Measurements from ENCODE around the gene CORO2B. TPM values are rescaled to one million over a fixed set of nuclear protein-coding genes. Genes with fewer than 3 reads are reported as not detected.

The CORO2B gene
- total and polyA plus RNA-seq, 4 donors: 1.8 to 9.2 (median 5.0) TPM

- Histone ChIP-seq H3K4me1 (ENCODE audit: control insufficient read depth in 1 of 2, insufficient read depth in 2 of 2, low read length in 2 of 2) (no peaks in the 10 kb centered on the region), H3K27me3 (ENCODE audit: control insufficient read depth in 1 of 2, insufficient read depth in 2 of 2, low read length in 1 of 2) (no peaks in the 10 kb centered on the region), H3K27ac (ENCODE audit: low read depth in 1 of 2, low read length in 2 of 2) (no peak overlapping the region), H3K9me3 (ENCODE audit: control insufficient read depth, low read length) (no peaks in the 10 kb centered on the region), H3K4me3 (ENCODE audit: low read length in 2 of 2) (no peak overlapping the region), H3K36me3 (ENCODE audit: control insufficient read depth in 1 of 2, insufficient read depth in 2 of 2, low read length in 1 of 2) (no peaks in the 10 kb centered on the region)
- intact Hi-C loops (cut with DNase I): no loop called here
- WGBS, 2 donors: 94 to 95% methylated on average over 6 of the region's 6 CpGs
- ATAC-seq (ENCODE audit: low FRiP score) (no peak), DNase-seq (peak; percentile 9 to 18)
Observed at GRCh38 chr15:68574629-68575028, 4.2 kb upstream of the CORO2B start.

- Histone ChIP-seq H3K9me3 (ENCODE audit: control insufficient read depth, low read length) (no peaks in the 10 kb centered on the region), H3K27me3 (ENCODE audit: control insufficient read depth in 1 of 2, insufficient read depth in 2 of 2, low read length in 1 of 2) (no peaks in the 10 kb centered on the region), H3K4me3 (ENCODE audit: low read length in 2 of 2) (no peak overlapping the region), H3K36me3 (ENCODE audit: control insufficient read depth in 1 of 2, insufficient read depth in 2 of 2, low read length in 1 of 2) (no peaks in the 10 kb centered on the region), H3K4me1 (ENCODE audit: control insufficient read depth in 1 of 2, insufficient read depth in 2 of 2, low read length in 2 of 2) (no peaks in the 10 kb centered on the region), H3K27ac (ENCODE audit: low read depth in 1 of 2, low read length in 2 of 2) (no peak overlapping the region)
- intact Hi-C loops (cut with DNase I): no loop called here
- ATAC-seq (ENCODE audit: low FRiP score): no peak
- WGBS, 2 donors: 85 to 86% methylated on average over 5 of the region's 5 CpGs
- peak; percentile 17 to 66 for DNase-seq
Observed at GRCh38 chr15:68576235-68576892, 2.4 kb upstream of the CORO2B start.

GRCh38 chr15:68578175-68578979, 416 bp upstream of the CORO2B start:
- Histone ChIP-seq H3K36me3 (ENCODE audit: control insufficient read depth in 1 of 2, insufficient read depth in 2 of 2, low read length in 1 of 2) (no peaks in the 10 kb centered on the region), H3K27ac (ENCODE audit: low read depth in 1 of 2, low read length in 2 of 2) (no peak overlapping the region), H3K9me3 (ENCODE audit: control insufficient read depth, low read length) (no peaks in the 10 kb centered on the region), H3K4me1 (ENCODE audit: control insufficient read depth in 1 of 2, insufficient read depth in 2 of 2, low read length in 2 of 2) (no peaks in the 10 kb centered on the region), H3K27me3 (ENCODE audit: control insufficient read depth in 1 of 2, insufficient read depth in 2 of 2, low read length in 1 of 2) (no peaks in the 10 kb centered on the region), H3K4me3 (ENCODE audit: low read length in 2 of 2) (peak overlapping the region; percentile 76 to 80)
- 0 to 1% methylated on average over 35 to 79 of the region's 79 CpGs for WGBS, 2 donors
- DNase-seq (peak; percentile 85 to 94), ATAC-seq (ENCODE audit: low FRiP score) (peak; percentile 81)
- intact Hi-C loops (cut with DNase I): loop anchor here in 1 of 2 donors (1.0 kb wide), 1 partner anchor 96 kb away; no protein-coding TSS in a partner anchor

DNA sequence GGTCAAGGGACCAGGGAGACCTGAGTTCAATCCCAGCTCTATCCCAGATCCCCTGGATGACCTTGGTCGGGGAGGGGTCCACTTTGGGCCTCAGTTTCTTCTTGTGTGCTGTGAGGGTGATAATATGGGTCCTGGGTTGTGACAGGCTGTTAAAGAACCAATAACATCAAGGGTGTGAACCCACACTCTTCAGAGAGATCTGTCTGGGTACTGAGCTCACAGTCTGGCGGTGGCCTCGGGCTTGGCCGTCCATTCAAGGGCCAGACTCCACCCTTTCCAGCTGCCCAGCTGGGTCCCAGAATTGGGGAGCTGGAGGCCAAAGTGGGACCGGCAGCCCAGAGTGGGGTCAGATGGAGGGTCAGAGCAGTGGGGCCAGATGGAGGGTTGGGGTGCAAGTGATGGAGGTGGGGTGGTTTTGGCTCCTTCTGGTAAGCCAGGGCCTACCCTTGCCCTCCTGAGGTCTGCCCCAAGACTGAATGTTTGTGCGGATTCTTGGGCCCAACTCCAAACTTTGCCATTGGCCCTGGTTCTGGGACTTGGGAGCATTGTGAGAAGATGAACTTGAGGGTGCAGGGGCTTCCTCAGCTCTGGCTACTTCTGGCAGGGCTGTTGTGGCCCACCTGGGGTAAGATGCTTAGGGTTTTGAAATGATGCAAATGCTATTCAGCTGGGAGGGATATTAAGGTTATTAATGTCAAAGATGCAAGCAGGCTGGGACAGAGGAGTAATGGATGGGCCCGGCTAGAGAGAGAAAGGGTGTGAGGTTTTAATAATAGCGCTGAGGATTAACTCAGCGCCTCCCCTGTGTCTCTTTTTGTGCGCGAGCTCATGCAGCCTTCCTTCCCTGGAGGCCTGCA, 1.5 kb downstream of the CORO2B start:
- ATAC-seq (ENCODE audit: low FRiP score): no peak
- peak in 1 of 2 donors; percentile 75 for DNase-seq

DNA sequence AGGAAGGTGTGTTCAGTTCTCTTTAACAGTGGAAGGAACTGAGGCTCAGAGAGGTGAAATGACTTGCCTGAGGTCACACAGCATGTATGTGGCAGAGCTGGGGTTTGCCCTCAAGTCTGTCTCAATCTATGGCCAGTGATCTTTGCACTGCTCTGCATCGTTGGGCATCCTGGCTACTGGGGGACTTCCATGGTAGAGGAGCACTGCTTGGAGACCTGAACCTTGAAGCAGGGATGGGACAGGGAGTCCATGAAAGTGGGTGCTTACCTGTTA, 2.0 kb downstream of the CORO2B start:
- H3K27ac ChIP-seq (ENCODE audit: low read depth in 1 of 2, low read length in 2 of 2): no peak overlapping the region
- no peak for ATAC-seq (ENCODE audit: low FRiP score)
- no peaks in the 10 kb centered on the region for H3K9me3 ChIP-seq (ENCODE audit: control insufficient read depth, low read length)
- no peaks in the 10 kb centered on the region for H3K27me3 ChIP-seq (ENCODE audit: control insufficient read depth in 1 of 2, insufficient read depth in 2 of 2, low read length in 1 of 2)
- intact Hi-C loops (cut with DNase I): no loop called here
- H3K36me3 ChIP-seq (ENCODE audit: control insufficient read depth in 1 of 2, insufficient read depth in 2 of 2, low read length in 1 of 2): no peaks in the 10 kb centered on the region
- no peaks in the 10 kb centered on the region for H3K4me1 ChIP-seq (ENCODE audit: control insufficient read depth in 1 of 2, insufficient read depth in 2 of 2, low read length in 2 of 2)
- H3K4me3 ChIP-seq (ENCODE audit: low read length in 2 of 2): no peak overlapping the region
- no peak for DNase-seq
- whole genome bisulfite sequencing, 2 donors: 89 to 90% methylated on average over 1 of the region's 1 CpG

More for the DNA sequence above, 1.5 kb downstream of the CORO2B start:
- Histone ChIP-seq H3K27ac (ENCODE audit: low read depth in 1 of 2, low read length in 2 of 2) (no peak overlapping the region), H3K36me3 (ENCODE audit: control insufficient read depth in 1 of 2, insufficient read depth in 2 of 2, low read length in 1 of 2) (no peaks in the 10 kb centered on the region), H3K4me1 (ENCODE audit: control insufficient read depth in 1 of 2, insufficient read depth in 2 of 2, low read length in 2 of 2) (no peaks in the 10 kb centered on the region), H3K4me3 (ENCODE audit: low read length in 2 of 2) (no peak overlapping the region), H3K27me3 (ENCODE audit: control insufficient read depth in 1 of 2, insufficient read depth in 2 of 2, low read length in 1 of 2) (no peaks in the 10 kb centered on the region), H3K9me3 (ENCODE audit: control insufficient read depth, low read length) (no peaks in the 10 kb centered on the region)
- 79 to 80% methylated on average over 11 of the region's 11 CpGs for WGBS, 2 donors
- intact Hi-C loops (cut with DNase I): no loop called here

DNA sequence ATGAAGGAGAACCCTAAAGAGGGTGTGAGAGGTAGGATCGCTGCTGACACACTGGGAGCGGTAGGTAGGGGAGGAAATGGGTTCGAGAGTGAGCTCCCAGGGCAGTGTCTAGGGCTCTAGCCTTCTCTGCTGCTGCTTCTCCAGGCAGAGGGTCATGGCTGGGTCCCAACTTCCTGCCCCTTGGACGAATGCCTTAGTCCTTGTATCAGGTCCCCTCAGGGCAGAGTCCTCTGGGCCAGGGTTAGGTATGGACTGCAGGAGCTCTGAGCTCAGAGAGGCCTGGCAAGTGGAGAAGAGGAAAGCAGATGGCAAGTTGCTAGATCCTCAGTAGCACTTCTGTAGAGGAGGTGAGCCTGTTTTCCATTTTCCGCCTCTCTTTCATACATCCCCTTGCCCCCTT, 2.9 kb downstream of the CORO2B start:
- DNase-seq: peak in 1 of 2 donors; percentile 55
- WGBS, 2 donors: 70 to 73% methylated on average over 5 of the region's 5 CpGs
- Histone ChIP-seq H3K4me1 (ENCODE audit: control insufficient read depth in 1 of 2, insufficient read depth in 2 of 2, low read length in 2 of 2) (no peaks in the 10 kb centered on the region), H3K27me3 (ENCODE audit: control insufficient read depth in 1 of 2, insufficient read depth in 2 of 2, low read length in 1 of 2) (no peaks in the 10 kb centered on the region), H3K36me3 (ENCODE audit: control insufficient read depth in 1 of 2, insufficient read depth in 2 of 2, low read length in 1 of 2) (no peaks in the 10 kb centered on the region), H3K27ac (ENCODE audit: low read depth in 1 of 2, low read length in 2 of 2) (no peak overlapping the region), H3K9me3 (ENCODE audit: control insufficient read depth, low read length) (no peaks in the 10 kb centered on the region), H3K4me3 (ENCODE audit: low read length in 2 of 2) (no peak overlapping the region)
- ATAC-seq (ENCODE audit: low FRiP score): no peak
- intact Hi-C loops (cut with DNase I): no loop called here

- no peaks in the 10 kb centered on the region for H3K27me3 ChIP-seq (ENCODE audit: control insufficient read depth in 1 of 2, insufficient read depth in 2 of 2, low read length in 1 of 2)
- H3K9me3 ChIP-seq (ENCODE audit: control insufficient read depth, low read length): no peaks in the 10 kb centered on the region
- H3K4me3 ChIP-seq (ENCODE audit: low read length in 2 of 2): no peak overlapping the region
- H3K36me3 ChIP-seq (ENCODE audit: control insufficient read depth in 1 of 2, insufficient read depth in 2 of 2, low read length in 1 of 2): no peaks in the 10 kb centered on the region
- ATAC-seq (ENCODE audit: low FRiP score) (no peak), DNase-seq (peak in 1 of 2 donors; percentile 65)
- no peak overlapping the region for H3K27ac ChIP-seq (ENCODE audit: low read depth in 1 of 2, low read length in 2 of 2)
- intact Hi-C loops (cut with DNase I): no loop called here
- 32 to 39% methylated on average over 4 of the region's 4 CpGs for WGBS, 2 donors
- H3K4me1 ChIP-seq (ENCODE audit: control insufficient read depth in 1 of 2, insufficient read depth in 2 of 2, low read length in 2 of 2): no peaks in the 10 kb centered on the region
Observed at GRCh38 chr15:68582236-68582635, 3.4 kb downstream of the CORO2B start.

DNA sequence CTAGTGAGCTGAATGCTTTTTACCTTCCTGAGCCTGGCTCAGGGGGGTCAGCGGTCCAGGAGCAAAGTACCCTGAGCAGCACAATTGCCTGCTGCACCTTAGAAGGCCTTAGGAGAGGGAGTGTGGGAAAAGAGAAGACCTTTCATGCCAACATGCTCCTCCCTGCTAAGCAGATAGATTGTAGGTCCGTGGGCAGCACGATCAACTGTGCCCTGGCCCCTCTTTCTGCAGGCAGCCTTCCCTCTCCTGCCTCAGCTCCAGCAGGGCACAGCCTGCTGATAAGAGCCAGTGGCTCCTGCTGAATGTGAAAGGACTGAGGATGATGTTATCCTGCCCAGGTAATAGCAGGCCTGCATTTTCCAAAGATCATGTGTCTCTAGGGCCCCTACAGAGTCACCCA, 4.1 kb downstream of the CORO2B start:
- DNase-seq: peak in 1 of 2 donors; percentile 41
- Histone ChIP-seq H3K4me3 (ENCODE audit: low read length in 2 of 2) (no peak overlapping the region), H3K27ac (ENCODE audit: low read depth in 1 of 2, low read length in 2 of 2) (no peak overlapping the region), H3K27me3 (ENCODE audit: control insufficient read depth in 1 of 2, insufficient read depth in 2 of 2, low read length in 1 of 2) (no peaks in the 10 kb centered on the region), H3K36me3 (ENCODE audit: control insufficient read depth in 1 of 2, insufficient read depth in 2 of 2, low read length in 1 of 2) (no peaks in the 10 kb centered on the region), H3K9me3 (ENCODE audit: control insufficient read depth, low read length) (no peaks in the 10 kb centered on the region), H3K4me1 (ENCODE audit: control insufficient read depth in 1 of 2, insufficient read depth in 2 of 2, low read length in 2 of 2) (no peaks in the 10 kb centered on the region)
- intact Hi-C loops (cut with DNase I): no loop called here
- WGBS, 2 donors: 52 to 57% methylated on average over 3 of the region's 3 CpGs
- ATAC-seq (ENCODE audit: low FRiP score): no peak
